ENCODE measurements around the gene VPS72. TPM values are rescaled to one million over a fixed set of nuclear protein-coding genes. Genes with fewer than 3 reads are reported as not detected.

VPS72 gene
- total and polyA plus RNA-seq, 2 of the 13 experiments (the other 11 are each of a cell fraction or from before 2014, with no cell fraction given), result 33.7 to 34.5 TPM

DNA sequence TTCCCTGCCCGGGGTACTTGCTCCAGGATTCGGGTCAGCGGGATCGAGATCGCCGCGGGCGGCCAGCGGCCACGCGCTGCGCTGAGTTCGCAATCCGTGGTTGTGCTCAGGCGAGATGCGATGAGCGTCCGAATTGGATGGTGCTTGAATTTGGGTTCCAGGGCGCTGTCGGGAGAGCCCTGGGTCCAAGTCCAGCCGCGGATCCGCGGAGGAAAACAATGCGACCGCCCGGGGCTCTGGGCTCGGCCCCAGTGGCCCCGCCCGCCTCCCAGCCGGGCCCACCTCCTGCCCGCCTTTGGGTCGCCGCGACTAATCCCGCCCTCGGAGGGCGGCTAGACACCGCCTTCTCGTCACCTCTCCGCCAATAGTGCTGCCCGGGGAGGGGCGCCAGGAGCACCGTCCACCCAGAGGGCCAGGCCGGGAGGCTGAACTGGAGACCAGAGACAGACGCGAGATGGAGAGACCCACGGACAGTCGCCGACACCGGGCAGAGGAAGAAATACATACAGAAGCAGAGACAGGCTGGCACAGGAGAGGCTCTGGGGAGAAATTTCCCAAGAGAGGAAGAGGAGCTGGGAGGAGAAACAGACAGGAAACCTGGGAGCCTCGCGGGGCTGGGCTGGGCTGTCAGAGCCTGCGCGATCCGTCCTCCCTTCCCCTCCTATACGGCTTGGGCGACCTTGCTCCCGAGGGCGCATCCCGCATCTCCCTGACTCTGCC is 43.4 kb downstream of the VPS72 start, which contains the start of gene SEMA6C (continued):
- TF ChIP-seq, protein P1, sequence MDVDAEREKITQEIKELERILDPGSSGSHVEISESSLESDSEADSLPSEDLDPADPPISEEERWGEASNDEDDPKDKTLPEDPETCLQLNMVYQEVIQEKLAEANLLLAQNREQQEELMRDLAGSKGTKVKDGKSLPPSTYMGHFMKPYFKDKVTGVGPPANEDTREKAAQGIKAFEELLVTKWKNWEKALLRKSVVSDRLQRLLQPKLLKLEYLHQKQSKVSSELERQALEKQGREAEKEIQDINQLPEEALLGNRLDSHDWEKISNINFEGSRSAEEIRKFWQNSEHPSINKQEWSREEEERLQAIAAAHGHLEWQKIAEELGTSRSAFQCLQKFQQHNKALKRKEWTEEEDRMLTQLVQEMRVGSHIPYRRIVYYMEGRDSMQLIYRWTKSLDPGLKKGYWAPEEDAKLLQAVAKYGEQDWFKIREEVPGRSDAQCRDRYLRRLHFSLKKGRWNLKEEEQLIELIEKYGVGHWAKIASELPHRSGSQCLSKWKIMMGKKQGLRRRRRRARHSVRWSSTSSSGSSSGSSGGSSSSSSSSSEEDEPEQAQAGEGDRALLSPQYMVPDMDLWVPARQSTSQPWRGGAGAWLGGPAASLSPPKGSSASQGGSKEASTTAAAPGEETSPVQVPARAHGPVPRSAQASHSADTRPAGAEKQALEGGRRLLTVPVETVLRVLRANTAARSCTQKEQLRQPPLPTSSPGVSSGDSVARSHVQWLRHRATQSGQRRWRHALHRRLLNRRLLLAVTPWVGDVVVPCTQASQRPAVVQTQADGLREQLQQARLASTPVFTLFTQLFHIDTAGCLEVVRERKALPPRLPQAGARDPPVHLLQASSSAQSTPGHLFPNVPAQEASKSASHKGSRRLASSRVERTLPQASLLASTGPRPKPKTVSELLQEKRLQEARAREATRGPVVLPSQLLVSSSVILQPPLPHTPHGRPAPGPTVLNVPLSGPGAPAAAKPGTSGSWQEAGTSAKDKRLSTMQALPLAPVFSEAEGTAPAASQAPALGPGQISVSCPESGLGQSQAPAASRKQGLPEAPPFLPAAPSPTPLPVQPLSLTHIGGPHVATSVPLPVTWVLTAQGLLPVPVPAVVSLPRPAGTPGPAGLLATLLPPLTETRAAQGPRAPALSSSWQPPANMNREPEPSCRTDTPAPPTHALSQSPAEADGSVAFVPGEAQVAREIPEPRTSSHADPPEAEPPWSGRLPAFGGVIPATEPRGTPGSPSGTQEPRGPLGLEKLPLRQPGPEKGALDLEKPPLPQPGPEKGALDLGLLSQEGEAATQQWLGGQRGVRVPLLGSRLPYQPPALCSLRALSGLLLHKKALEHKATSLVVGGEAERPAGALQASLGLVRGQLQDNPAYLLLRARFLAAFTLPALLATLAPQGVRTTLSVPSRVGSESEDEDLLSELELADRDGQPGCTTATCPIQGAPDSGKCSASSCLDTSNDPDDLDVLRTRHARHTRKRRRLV (CRISPR knock-in tag; IDR thresholded peaks at IDR 0.05), result peak; percentile 83
- TF ChIP-seq RBFOX2 (IDR thresholded peaks at IDR 0.05; ENCODE audit: low read depth, low read length) (peak; percentile 78), NFIC (IDR thresholded peaks at IDR 0.05; ENCODE audit: low read length) (no peak), ZSCAN22 (CRISPR knock-in tag; IDR thresholded peaks at IDR 0.05) (no peak), GATAD1 (CRISPR knock-in tag; IDR thresholded peaks at IDR 0.05) (peak; percentile 29; the same call in 1 of the 2 replicates), ZNF660 (CRISPR knock-in tag; IDR thresholded peaks at IDR 0.05; ENCODE audit: borderline replicate concordance, low read depth) (no peak), ZNF224 (CRISPR knock-in tag; IDR thresholded peaks at IDR 0.05) (0 out of 2 replicates have a peak, but pooled peaks have one; percentile 72), ZNF441 (CRISPR knock-in tag; IDR thresholded peaks at IDR 0.05; ENCODE audit: borderline replicate concordance) (peak; percentile 77; the same call in 1 of the 2 replicates), ZNF558 (CRISPR knock-in tag; IDR thresholded peaks at IDR 0.05; ENCODE audit: borderline replicate concordance) (peak; percentile 62; the same call in 1 of the 2 replicates), SOX13 (IDR thresholded peaks at IDR 0.05) (no peak), SOX13 (CRISPR knock-in tag; conservative IDR thresholded peaks at IDR 0.05 in 1 of 2, IDR thresholded peaks at IDR 0.05 in 1 of 2) (peak in 1 of 2 experiments; percentile 38; a peak in 1 of 4 replicates), ZNF333 (CRISPR knock-in tag; IDR thresholded peaks at IDR 0.05; ENCODE audit: borderline replicate concordance) (0 out of 2 replicates have a peak, but pooled peaks have one; percentile 49), ZNF619 (CRISPR knock-in tag; IDR thresholded peaks at IDR 0.05) (0 out of 2 replicates have a peak, but pooled peaks have one; percentile 55), KAT8 (CRISPR knock-in tag; IDR thresholded peaks at IDR 0.05) (no peak; the same call in 1 of the 2 replicates)
- TF ChIP-seq, protein P2, sequence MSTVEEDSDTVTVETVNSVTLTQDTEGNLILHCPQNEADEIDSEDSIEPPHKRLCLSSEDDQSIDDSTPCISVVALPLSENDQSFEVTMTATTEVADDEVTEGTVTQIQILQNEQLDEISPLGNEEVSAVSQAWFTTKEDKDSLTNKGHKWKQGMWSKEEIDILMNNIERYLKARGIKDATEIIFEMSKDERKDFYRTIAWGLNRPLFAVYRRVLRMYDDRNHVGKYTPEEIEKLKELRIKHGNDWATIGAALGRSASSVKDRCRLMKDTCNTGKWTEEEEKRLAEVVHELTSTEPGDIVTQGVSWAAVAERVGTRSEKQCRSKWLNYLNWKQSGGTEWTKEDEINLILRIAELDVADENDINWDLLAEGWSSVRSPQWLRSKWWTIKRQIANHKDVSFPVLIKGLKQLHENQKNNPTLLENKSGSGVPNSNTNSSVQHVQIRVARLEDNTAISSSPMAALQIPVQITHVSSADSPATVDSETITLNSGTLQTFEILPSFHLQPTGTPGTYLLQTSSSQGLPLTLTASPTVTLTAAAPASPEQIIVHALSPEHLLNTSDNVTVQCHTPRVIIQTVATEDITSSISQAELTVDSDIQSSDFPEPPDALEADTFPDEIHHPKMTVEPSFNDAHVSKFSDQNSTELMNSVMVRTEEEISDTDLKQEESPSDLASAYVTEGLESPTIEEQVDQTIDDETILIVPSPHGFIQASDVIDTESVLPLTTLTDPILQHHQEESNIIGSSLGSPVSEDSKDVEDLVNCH (CRISPR knock-in tag; IDR thresholded peaks at IDR 0.05), result no peak
- TF ChIP-seq, protein P3, sequence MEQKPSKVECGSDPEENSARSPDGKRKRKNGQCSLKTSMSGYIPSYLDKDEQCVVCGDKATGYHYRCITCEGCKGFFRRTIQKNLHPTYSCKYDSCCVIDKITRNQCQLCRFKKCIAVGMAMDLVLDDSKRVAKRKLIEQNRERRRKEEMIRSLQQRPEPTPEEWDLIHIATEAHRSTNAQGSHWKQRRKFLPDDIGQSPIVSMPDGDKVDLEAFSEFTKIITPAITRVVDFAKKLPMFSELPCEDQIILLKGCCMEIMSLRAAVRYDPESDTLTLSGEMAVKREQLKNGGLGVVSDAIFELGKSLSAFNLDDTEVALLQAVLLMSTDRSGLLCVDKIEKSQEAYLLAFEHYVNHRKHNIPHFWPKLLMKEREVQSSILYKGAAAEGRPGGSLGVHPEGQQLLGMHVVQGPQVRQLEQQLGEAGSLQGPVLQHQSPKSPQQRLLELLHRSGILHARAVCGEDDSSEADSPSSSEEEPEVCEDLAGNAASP (CRISPR knock-in tag; IDR thresholded peaks at IDR 0.05; ENCODE audit: borderline replicate concordance), result peak; percentile 37; the same call in 1 of the 2 replicates
- TF ChIP-seq, protein P4, sequence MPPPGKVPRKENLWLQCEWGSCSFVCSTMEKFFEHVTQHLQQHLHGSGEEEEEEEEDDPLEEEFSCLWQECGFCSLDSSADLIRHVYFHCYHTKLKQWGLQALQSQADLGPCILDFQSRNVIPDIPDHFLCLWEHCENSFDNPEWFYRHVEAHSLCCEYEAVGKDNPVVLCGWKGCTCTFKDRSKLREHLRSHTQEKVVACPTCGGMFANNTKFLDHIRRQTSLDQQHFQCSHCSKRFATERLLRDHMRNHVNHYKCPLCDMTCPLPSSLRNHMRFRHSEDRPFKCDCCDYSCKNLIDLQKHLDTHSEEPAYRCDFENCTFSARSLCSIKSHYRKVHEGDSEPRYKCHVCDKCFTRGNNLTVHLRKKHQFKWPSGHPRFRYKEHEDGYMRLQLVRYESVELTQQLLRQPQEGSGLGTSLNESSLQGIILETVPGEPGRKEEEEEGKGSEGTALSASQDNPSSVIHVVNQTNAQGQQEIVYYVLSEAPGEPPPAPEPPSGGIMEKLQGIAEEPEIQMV (CRISPR knock-in tag; IDR thresholded peaks at IDR 0.05; ENCODE audit: low read depth), result 0 out of 2 replicates have a peak, but pooled peaks have one; percentile 28

All from HepG2 (cell line).